K562 (cell line): ENCODE data around the gene GPD1L. TPM values are rescaled to one million over a fixed set of nuclear protein-coding genes. Genes with fewer than 3 reads are reported as not detected.

Source experiments
- ATAC-seq: fragments of 200-7000 bp; cut with Tn5 transposase; 3 replicates; pipeline ENCODE4 v1.9.1; 2020; ENCODE audit warnings: moderate library complexity
- BruUV-seq: library from RNA; stranded (reverse); fragments of 400-500 nt; replicated peaks from 2 replicates; lab custom pipeline; 2021; lab: Mats Ljungman, UMichigan
- CTCF ChIA-PET: fragments of 300-600 bp; formaldehyde crosslinking; extraction: SDS; loops from one replicate; lab custom pipeline; 2021; ENCODE audit warnings: low intra/inter-chr PET ratio; lab: Yijun Ruan, JAX
- POLR2A ChIA-PET: fragments of 300-600, 350-650 bp; sonication (Branson Sonifier 250); formaldehyde crosslinking; extraction: SDS; loops from one replicate; lab custom pipeline; 2021; ENCODE audit warnings: antibody characterized with exemption, inconsistent platforms; lab: Yijun Ruan, JAX
- DNase-seq, 4 experiments: peaks; one replicate each; pipeline versions ENCODE4 v3.0.0 to v3.0.0-alpha.2; 2011 to 2018; ENCODE audit warnings: low spot score in 3 of 4, mixed read lengths in 3 of 4; ENCODE audit errors: extremely low read depth in 1 of 4
- FAIRE-seq: peaks from 2 replicates; lab custom pipeline; 2011; peaks lifted over from hg19 to GRCh38; lab: Jason Lieb, UNC
- H2AFZ ChIP-seq: 2 replicates; pipeline ENCODE4 v1.6.0; 2011; ENCODE audit warnings: low read depth, low read length, control low read depth, inconsistent platforms
- H3K27ac ChIP-seq: fragments of 200-600 bp; 3 replicates; pipeline ENCODE4 v1.8.0; 2011; ENCODE audit warnings: low read depth, mild to moderate bottlenecking, control low read depth, inconsistent platforms, low read length, moderate library complexity, mixed read lengths; ENCODE audit errors: extremely low read depth
- H3K27me3 ChIP-seq, 2 experiments: fragments of 300-600 bp in 1 of 2; 2 replicates in 1 of 2; 3 replicates in 1 of 2; pipeline versions ENCODE4 v1.6.0 to v1.8.0; 2011; ENCODE audit warnings: inconsistent platforms in 2 of 2, low read length in 2 of 2, mild to moderate bottlenecking in 1 of 2, mixed read lengths in 1 of 2, moderate library complexity in 1 of 2; ENCODE audit not compliant: control insufficient read depth in 2 of 2, insufficient read depth in 2 of 2
- H3K36me3 ChIP-seq: fragments of 300-600 bp; 3 replicates; pipeline ENCODE4 v1.8.0; 2011; ENCODE audit warnings: mild to moderate bottlenecking, low read length, inconsistent platforms; ENCODE audit not compliant: control insufficient read depth, insufficient read depth
- H3K4me1 ChIP-seq, 2 experiments: fragments of 200-600 bp in 1 of 2; replicated peaks in 1 of 2; 2 replicates in 1 of 2; 3 replicates in 1 of 2; pipeline versions ENCODE4 v1.5.1 to v1.8.0; 2011; ENCODE audit warnings: inconsistent platforms in 2 of 2, low read length in 2 of 2, mild to moderate bottlenecking in 1 of 2, mixed read lengths in 1 of 2, moderate library complexity in 1 of 2; ENCODE audit not compliant: control insufficient read depth in 2 of 2, insufficient read depth in 2 of 2
- H3K4me2 ChIP-seq: 2 replicates; pipeline ENCODE4 v1.6.1; 2011; ENCODE audit warnings: low read length, control low read depth, inconsistent platforms, mixed read lengths; ENCODE audit not compliant: insufficient read depth
- H3K4me3 ChIP-seq: fragments of 200-600 bp; sonication (generic), shearing (Covaris generic); 2 replicates; pipeline ENCODE4 v1.5.1; 2016; ENCODE audit warnings: control low read depth, inconsistent platforms
- H3K79me2 ChIP-seq: fragments of 200-600 bp; 3 replicates; pipeline ENCODE4 v1.8.0; 2011; ENCODE audit warnings: low read length, inconsistent platforms; ENCODE audit not compliant: control insufficient read depth, insufficient read depth
- H3K9ac ChIP-seq, 2 experiments: 2 replicates each; pipeline versions ENCODE4 v1.6.0 to v1.6.1; 2011; ENCODE audit warnings: low read depth in 2 of 2, low read length in 2 of 2, control low read depth in 1 of 2, inconsistent platforms in 1 of 2, mild to moderate bottlenecking in 1 of 2, mixed read lengths in 1 of 2; ENCODE audit not compliant: insufficient read depth in 1 of 2
- H3K9me1 ChIP-seq: one replicate; pipeline ENCODE4 v1.6.0; 2011; ENCODE audit warnings: inconsistent platforms, mild to moderate bottlenecking, low read length, moderate library complexity; ENCODE audit not compliant: control insufficient read depth, insufficient read depth
- H3K9me3 ChIP-seq: replicated peaks from 2 replicates; pipeline ENCODE4 v1.5.1; 2011; ENCODE audit warnings: low read depth, low read length, inconsistent platforms; ENCODE audit not compliant: control insufficient read depth, insufficient read depth
- H4K20me1 ChIP-seq: replicated peaks from 2 replicates; pipeline ENCODE4 v1.6.1; 2011; ENCODE audit warnings: low read length, inconsistent platforms, mixed read lengths; ENCODE audit not compliant: control insufficient read depth, insufficient read depth
- CAMTA2 ChIP-seq: fragments of 250-450 bp; sonication (Bioruptor Pico); conservative IDR thresholded peaks from 2 replicates; pipeline ENCODE4 v1.5.1; 2022
- FOXJ2 ChIP-seq: fragments of 200-800 bp; sonication (Bioruptor generic); IDR thresholded peaks from 2 replicates; pipeline ENCODE4 v1.6.1; 2016; ENCODE audit warnings: missing genetic modification characterization, missing compliant biosample characterization
- GABPB1 ChIP-seq: sonication (generic); formaldehyde crosslinking; IDR thresholded peaks from 2 replicates; pipeline ENCODE4 v1.8.0; 2022; ENCODE audit warnings: mild to moderate bottlenecking, missing genetic modification reagents
- TCF15 ChIP-seq: fragments of 250-450 bp; sonication (Bioruptor Pico); IDR thresholded peaks from 2 replicates; pipeline ENCODE4 v1.8.0; 2022; ENCODE audit warnings: moderate library complexity, mild to moderate bottlenecking, inconsistent platforms
- ZBTB9 ChIP-seq: fragments of 450-650 bp; formaldehyde crosslinking; IDR thresholded peaks from 2 replicates; pipeline ENCODE4 v1.4.0; 2020; ENCODE audit warnings: mild to moderate bottlenecking, moderate library complexity
- ZNF24 ChIP-seq: fragments of 450-650 bp; IDR thresholded peaks from 2 replicates; pipeline ENCODE4 v1.6.1; 2016
- ZNF592 ChIP-seq: fragments of 450-650 bp; IDR thresholded peaks from 2 replicates; pipeline ENCODE4 v1.6.1; 2017; ENCODE audit warnings: antibody characterized with exemption, mild to moderate bottlenecking
- ZNF639 ChIP-seq, 2 experiments: fragments of 200-800 bp in 1 of 2; sonication (Bioruptor generic) in 1 of 2; sonication (generic) in 1 of 2; formaldehyde crosslinking in 1 of 2; IDR thresholded peaks in 1 of 2; conservative IDR thresholded peaks in 1 of 2; 2 replicates each; pipeline versions ENCODE4 v1.5.0 to v1.6.1; 2016 to 2020; ENCODE audit warnings: missing compliant biosample characterization in 1 of 2, missing genetic modification characterization in 1 of 2, missing genetic modification reagents in 1 of 2
- ZZZ3 ChIP-seq: fragments of 450-650 bp; IDR thresholded peaks from 2 replicates; pipeline ENCODE4 v1.6.1; 2016; ENCODE audit warnings: antibody characterized with exemption, mild to moderate bottlenecking, moderate library complexity
- in situ Hi-C: fragments of 300-500 bp; cut with MboI; formaldehyde crosslinking; loops from 4 replicates; pipeline ENCODE4 v1.15.0; 2018; ENCODE audit warnings: inconsistent platforms, mixed read lengths
- intact Hi-C: fragments of 100-400 bp; cut with micrococcal nuclease; formaldehyde crosslinking; loops from 2 replicates; pipeline ENCODE4 v1.14.2; 2022
- polyA plus RNA-seq, 8 experiments: library from polyadenylated mRNA; depleted of rRNA in 4 of 8; stranded (reverse) in 5 of 8; unstranded in 3 of 8; fragments of >200 nt; fragmentation: Nextera tagmentation in 2 of 8; fragmentation: Illumina TruSeq in 1 of 8; extraction: Ambion mirVana in 2 of 8; extraction: Trizol in 1 of 8; gene quantifications; 2 replicates each; pipeline versions ENCODE4 v1.2.1 to v1.2.3, GENCODE V29; 2011 to 2014; ENCODE audit warnings: inconsistent platforms in 1 of 8, missing spikeins in 1 of 8
- total RNA-seq, 7 experiments: library from RNA; depleted of rRNA in 6 of 7; stranded (reverse); fragments of >200 nt in 6 of 7; fragmentation: Illumina TruSeq in 2 of 7; extraction: Trizol in 2 of 7; gene quantifications; 2 replicates each; pipeline versions ENCODE4 v1.2.1 to v1.2.3, GENCODE V29; 2011 to 2021; ENCODE audit warnings: low replicate concordance in 1 of 7

Gene GPD1L
- total and polyA plus RNA-seq, 9 of the 15 experiments (the other 6 are each of a cell fraction or from before 2014, with no cell fraction given), result 1.6 to 17.3 (median 12.3) TPM

GRCh38 chr3:32132121-32132520, 25.7 kb downstream of the GPD1L start:
- no peak overlapping the region for H3K9ac ChIP-seq
- H3K4me1 ChIP-seq, result peaks cover 0 to 4% of the 10 kb centered on the region in 2 experiments; a peak in 1 of 5 replicates
- H3K27me3 ChIP-seq, result no peaks in the 10 kb centered on the region; a peak in 1 of 5 replicates
- ATAC-seq (no peak), FAIRE-seq (no peak)
- no peak overlapping the region for H2AFZ ChIP-seq
- BruUV-seq, result no TSS peak
- intact Hi-C loops (no loop called here), in situ Hi-C loops (no loop called here)
- POLR2A ChIA-PET, result interaction anchor here (0.6 kb wide), 1 partner anchor 1337 kb away, joined by 4 read pairs; no protein-coding TSS in a partner anchor
- H3K4me3 ChIP-seq, result no peak overlapping the region
- H3K27ac ChIP-seq, result no peak overlapping the region
- H3K4me2 ChIP-seq, result no peak overlapping the region
- no peaks in the 10 kb centered on the region for H3K9me1 ChIP-seq
- H3K9me3 ChIP-seq, result no peaks in the 10 kb centered on the region
- TF ChIP-seq ZNF592 (no peak), GABPB1 (CRISPR knock-in tag) (no peak), TCF15 (CRISPR knock-in tag) (no peak), ZNF24 (no peak), FOXJ2 (tag) (no peak), CAMTA2 (CRISPR knock-in tag) (no peak), ZBTB9 (no peak), ZZZ3 (no peak), ZNF639 (CRISPR knock-in tag; conservative IDR thresholded peaks at IDR 0.05 in 1 of 2, IDR thresholded peaks at IDR 0.05 in 1 of 2) (no peak)
- TF ChIP-seq, all 486 proteins: peak for 0
- Histone ChIP-seq H4K20me1 (no peaks in the 10 kb centered on the region; the same call in 1 of the 2 replicates), H3K79me2 (no peaks in the 10 kb centered on the region), H3K36me3 (no peaks in the 10 kb centered on the region)
- CTCF ChIA-PET, result no interaction called here
- DNase-seq, result no peak
